H9 (cell line): ENCODE data around the gene SH3TC2. TPM values are rescaled to one million over a fixed set of nuclear protein-coding genes. Genes with fewer than 3 reads are reported as not detected.

Source experiments
- DNase-seq: peaks from one replicate; pipeline ENCODE4 v3.0.0-alpha.2; 2017
- H2AFZ ChIP-seq: one replicate; pipeline ENCODE4 v1.6.1; 2013; ENCODE audit warnings: mild to moderate bottlenecking, low read length, control low read depth, moderate library complexity
- H2AK5ac ChIP-seq: 2 replicates; pipeline ENCODE4 v1.6.1; 2013; ENCODE audit warnings: low read length, control low read depth, mixed read lengths; ENCODE audit not compliant: insufficient read length
- H2BK120ac ChIP-seq: one replicate; pipeline ENCODE4 v1.6.1; 2013; ENCODE audit warnings: low read depth, mild to moderate bottlenecking, low read length, control low read depth, inconsistent platforms; ENCODE audit not compliant: poor library complexity, severe bottlenecking
- H2BK12ac ChIP-seq: 2 replicates; pipeline ENCODE4 v1.6.1; 2013; ENCODE audit warnings: low read length, control low read depth, mixed read lengths, low read depth; ENCODE audit not compliant: insufficient read length
- H2BK15ac ChIP-seq: 2 replicates; pipeline ENCODE4 v1.6.1; 2013; ENCODE audit warnings: low read depth, low read length, control low read depth
- H2BK20ac ChIP-seq: one replicate; pipeline ENCODE4 v1.6.1; 2013; ENCODE audit warnings: low read depth, mild to moderate bottlenecking, low read length, control low read depth, inconsistent platforms; ENCODE audit not compliant: poor library complexity, severe bottlenecking
- H2BK5ac ChIP-seq: 2 replicates; pipeline ENCODE4 v1.6.1; 2013; ENCODE audit warnings: low read length, control low read depth, mixed read lengths; ENCODE audit not compliant: insufficient read length
- H3K14ac ChIP-seq: 2 replicates; pipeline ENCODE4 v1.6.1; 2013; ENCODE audit warnings: low read length, control low read depth; ENCODE audit not compliant: insufficient read depth
- H3K18ac ChIP-seq: 2 replicates; pipeline ENCODE4 v1.6.1; 2013; ENCODE audit warnings: low read depth, mild to moderate bottlenecking, mixed read lengths, low read length, control low read depth; ENCODE audit not compliant: insufficient read length
- H3K23ac ChIP-seq: 2 replicates; pipeline ENCODE4 v1.6.1; 2013; ENCODE audit warnings: low read length, control low read depth, mixed read lengths, low read depth; ENCODE audit not compliant: insufficient read length
- H3K23me2 ChIP-seq: 2 replicates; pipeline ENCODE4 v1.6.1; 2013; ENCODE audit warnings: low read depth, mild to moderate bottlenecking, mixed read lengths, low read length, control low read depth; ENCODE audit not compliant: insufficient read length, poor library complexity, severe bottlenecking
- H3K27ac ChIP-seq: 2 replicates; pipeline ENCODE4 v1.5.1; 2013; ENCODE audit warnings: low read length, control low read depth, mixed read lengths, low read depth; ENCODE audit not compliant: insufficient read length
- H3K27me3 ChIP-seq: 2 replicates; pipeline ENCODE4 v1.6.1; 2013; ENCODE audit warnings: low read length, control low read depth, inconsistent platforms; ENCODE audit not compliant: insufficient read depth
- H3K4ac ChIP-seq: 2 replicates; pipeline ENCODE4 v1.6.1; 2013; ENCODE audit warnings: low read depth, mild to moderate bottlenecking, control low read depth, inconsistent platforms, low read length, moderate library complexity
- H3K4me1 ChIP-seq: 2 replicates; pipeline ENCODE4 v1.6.1; 2013; ENCODE audit warnings: low read length, control low read depth, inconsistent platforms; ENCODE audit not compliant: insufficient read depth
- H3K4me2 ChIP-seq: 2 replicates; pipeline ENCODE4 v1.6.1; 2013; ENCODE audit warnings: low read length, control low read depth, mixed read lengths; ENCODE audit not compliant: insufficient read length, insufficient read depth
- H3K56ac ChIP-seq: 2 replicates; pipeline ENCODE4 v1.6.1; 2013; ENCODE audit warnings: low read depth, mild to moderate bottlenecking, mixed read lengths, low read length, control low read depth; ENCODE audit not compliant: insufficient read length
- H3K79me1 ChIP-seq: 2 replicates; pipeline ENCODE4 v1.6.1; 2013; ENCODE audit warnings: low read depth, mild to moderate bottlenecking, moderate library complexity, low read length, control low read depth, inconsistent platforms; ENCODE audit not compliant: insufficient read depth, poor library complexity, severe bottlenecking
- H3K79me2 ChIP-seq: 2 replicates; pipeline ENCODE4 v1.6.1; 2013; ENCODE audit warnings: low read length, control low read depth, inconsistent platforms; ENCODE audit not compliant: insufficient read depth
- H3K9ac ChIP-seq: 2 replicates; pipeline ENCODE4 v1.6.1; 2013; ENCODE audit warnings: low read length, control low read depth, mixed read lengths; ENCODE audit not compliant: insufficient read length; ENCODE audit errors: extremely low read depth
- H3K9me3 ChIP-seq: one replicate; pipeline ENCODE4 v1.6.1; 2013; ENCODE audit warnings: low read depth, low read length, inconsistent platforms; ENCODE audit not compliant: control insufficient read depth
- H3T11ph ChIP-seq: one replicate; pipeline ENCODE4 v1.6.1; 2013; ENCODE audit warnings: mild to moderate bottlenecking, low read length, control low read depth, inconsistent platforms
- H4K20me1 ChIP-seq: one replicate; pipeline ENCODE4 v1.6.1; 2013; ENCODE audit not compliant: control insufficient read depth, insufficient read length, insufficient read depth
- H4K5ac ChIP-seq: 2 replicates; pipeline ENCODE4 v1.6.1; 2013; ENCODE audit warnings: low read depth, mild to moderate bottlenecking, mixed read lengths, low read length, control low read depth; ENCODE audit not compliant: insufficient read length
- H4K8ac ChIP-seq: replicated peaks from 2 replicates; pipeline ENCODE4 v1.6.1; 2013; ENCODE audit warnings: low read length, control low read depth, mixed read lengths, low read depth; ENCODE audit not compliant: insufficient read length
- H4K91ac ChIP-seq: 2 replicates; pipeline ENCODE4 v1.6.1; 2013; ENCODE audit warnings: low read depth, mild to moderate bottlenecking, moderate library complexity, mixed read lengths, low read length, control low read depth; ENCODE audit not compliant: insufficient read length
- H3K27ac Mint-ChIP-seq, 3 experiments: 2 replicates in 2 of 3; 3 replicates in 1 of 3; pipeline ENCODE4 v1.8.0; 2020 to 2021; ENCODE audit warnings: mixed read lengths in 3 of 3, mild to moderate bottlenecking in 1 of 3, moderate library complexity in 1 of 3
- H3K27me3 Mint-ChIP-seq: 2 replicates; pipeline ENCODE4 v1.8.0; 2021; ENCODE audit warnings: low read depth, mild to moderate bottlenecking, moderate library complexity, mixed read lengths
- H3K36me3 Mint-ChIP-seq, 3 experiments: 2 replicates in 2 of 3; 3 replicates in 1 of 3; pipeline ENCODE4 v1.8.0; 2020 to 2021; ENCODE audit warnings: low read depth in 3 of 3, mixed read lengths in 3 of 3; ENCODE audit not compliant: insufficient read depth in 1 of 3
- H3K4me1 Mint-ChIP-seq, 2 experiments: 2 replicates each; pipeline ENCODE4 v1.8.0; 2020; ENCODE audit warnings: mixed read lengths in 2 of 2
- H3K4me3 Mint-ChIP-seq, 2 experiments: 2 replicates in 1 of 2; 3 replicates in 1 of 2; pipeline ENCODE4 v1.8.0; 2020 to 2021; ENCODE audit warnings: mild to moderate bottlenecking in 2 of 2, mixed read lengths in 2 of 2, moderate library complexity in 1 of 2
- H3K9me3 Mint-ChIP-seq, 2 experiments: 2 replicates in 1 of 2; 3 replicates in 1 of 2; pipeline ENCODE4 v1.8.0; 2020; ENCODE audit warnings: mild to moderate bottlenecking in 2 of 2, mixed read lengths in 2 of 2, moderate library complexity in 1 of 2
- WGBS: extraction: QIAGEN DNeasy Blood & Tissue Kit; methylation state at CpG from one replicate; pipeline ENCODE4 v1.1.7; 2013; ENCODE audit warnings: missing lambda C conversion rate, low lambda C conversion rate, mixed read lengths; ENCODE audit not compliant: insufficient read length; ENCODE audit errors: extremely low coverage; 5-methylcytosine and 5-hydroxymethylcytosine counted together
- total RNA-seq: library from RNA; stranded (reverse); gene quantifications from 2 replicates; pipeline ENCODE4 v1.2.1, GENCODE V29; 2021
- TF ChIP-seq, protein P1 (sequence below): fragments of 200-600 bp; sonication (generic); conservative IDR thresholded peaks from 3 replicates; pipeline ENCODE4 v1.8.0; 2021; ENCODE audit warnings: antibody characterized with exemption, mild to moderate bottlenecking

Gene SH3TC2
- total RNA-seq, 1 experiment from 2014 or later = not detected

DNA sequence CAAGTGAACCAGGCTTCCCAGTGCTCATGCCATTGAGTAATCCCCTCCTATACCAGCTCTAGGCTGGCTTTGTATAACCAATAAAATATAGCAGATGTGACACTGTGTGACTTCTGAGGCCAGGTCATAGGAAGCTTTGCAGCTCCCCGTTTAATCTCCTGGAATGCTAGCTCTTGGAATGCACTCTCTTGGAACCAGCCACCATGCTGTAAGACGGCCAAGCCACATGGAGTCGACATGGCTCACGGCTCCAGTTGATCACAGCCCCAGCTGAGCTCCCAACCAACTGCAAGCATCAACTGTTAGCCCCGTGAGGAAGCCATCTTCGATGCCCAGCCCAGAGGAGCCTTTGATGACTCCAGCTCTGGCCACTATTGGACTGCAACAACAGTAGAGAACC is 74.5 kb downstream of the SH3TC2 start:
- Histone ChIP-seq H3K9ac (no peak overlapping the region), H3K4ac (no peak overlapping the region)

More for the DNA sequence above, 74.5 kb downstream of the SH3TC2 start:
- H3K27ac ChIP-seq = no peak overlapping the region
- no peak overlapping the region for H2BK12ac ChIP-seq
- TF ChIP-seq, protein P1, sequence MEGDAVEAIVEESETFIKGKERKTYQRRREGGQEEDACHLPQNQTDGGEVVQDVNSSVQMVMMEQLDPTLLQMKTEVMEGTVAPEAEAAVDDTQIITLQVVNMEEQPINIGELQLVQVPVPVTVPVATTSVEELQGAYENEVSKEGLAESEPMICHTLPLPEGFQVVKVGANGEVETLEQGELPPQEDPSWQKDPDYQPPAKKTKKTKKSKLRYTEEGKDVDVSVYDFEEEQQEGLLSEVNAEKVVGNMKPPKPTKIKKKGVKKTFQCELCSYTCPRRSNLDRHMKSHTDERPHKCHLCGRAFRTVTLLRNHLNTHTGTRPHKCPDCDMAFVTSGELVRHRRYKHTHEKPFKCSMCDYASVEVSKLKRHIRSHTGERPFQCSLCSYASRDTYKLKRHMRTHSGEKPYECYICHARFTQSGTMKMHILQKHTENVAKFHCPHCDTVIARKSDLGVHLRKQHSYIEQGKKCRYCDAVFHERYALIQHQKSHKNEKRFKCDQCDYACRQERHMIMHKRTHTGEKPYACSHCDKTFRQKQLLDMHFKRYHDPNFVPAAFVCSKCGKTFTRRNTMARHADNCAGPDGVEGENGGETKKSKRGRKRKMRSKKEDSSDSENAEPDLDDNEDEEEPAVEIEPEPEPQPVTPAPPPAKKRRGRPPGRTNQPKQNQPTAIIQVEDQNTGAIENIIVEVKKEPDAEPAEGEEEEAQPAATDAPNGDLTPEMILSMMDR = no peak
- no peaks in the 10 kb centered on the region for H4K20me1 ChIP-seq
- Mint-ChIP-seq H3K36me3 (no peaks in the 10 kb centered on the region), H3K4me3 (no peak overlapping the region), H3K4me1 (peaks cover 17 to 23% of the 10 kb centered on the region in 2 experiments), H3K27me3 (no peaks in the 10 kb centered on the region), H3K27ac (no peak overlapping the region), H3K9me3 (no peaks in the 10 kb centered on the region)
- H3K4me2 ChIP-seq = no peak overlapping the region
- no peak overlapping the region for H4K8ac ChIP-seq
- no peaks in the 10 kb centered on the region for H3K23me2 ChIP-seq
- no peak overlapping the region for H2BK120ac ChIP-seq
- no peak overlapping the region for H4K5ac ChIP-seq
- H3K79me1 ChIP-seq = no peaks in the 10 kb centered on the region
- no peak overlapping the region for H2AK5ac ChIP-seq
- no CpG with 5 or more reads among the region's 6 CpGs for WGBS
- no peak overlapping the region for H4K91ac ChIP-seq
- H3K56ac ChIP-seq = no peak overlapping the region
- H3K4me1 ChIP-seq = peaks cover 8% of the 10 kb centered on the region
- no peak overlapping the region for H3K18ac ChIP-seq
- H2BK20ac ChIP-seq = no peak overlapping the region
- H3T11ph ChIP-seq = no peak overlapping the region
- no peak overlapping the region for H2BK15ac ChIP-seq
- no peak overlapping the region for H3K14ac ChIP-seq
- H3K27me3 ChIP-seq = no peaks in the 10 kb centered on the region
- H3K9me3 ChIP-seq = no peaks in the 10 kb centered on the region
- no peak overlapping the region for H2AFZ ChIP-seq
- H2BK5ac ChIP-seq = no peak overlapping the region
- no peaks in the 10 kb centered on the region for H3K79me2 ChIP-seq
- DNase-seq = no peak
- no peak overlapping the region for H3K23ac ChIP-seq
